Stimulated activated CD4-positive, alpha-beta T cell treated with anti-CD3 and anti-CD28 coated beads, Interleukin-1b, Interleukin-23, amount 100 ng/mL, for 1 hour (primary cell): ENCODE results near the gene SCML1.
"Not testable (repeated sequence)": the region's sequence is repeated elsewhere in the genome, so short reads cannot be mapped to it uniquely, and the experiment has no call there.

Experiments
- DNase-seq, 2 donors: peaks; one replicate each; pipeline ENCODE4 v3.0.0-alpha.2; 2020; ENCODE audit warnings: low read depth in 2 of 2

The SCML1 gene

DNA sequence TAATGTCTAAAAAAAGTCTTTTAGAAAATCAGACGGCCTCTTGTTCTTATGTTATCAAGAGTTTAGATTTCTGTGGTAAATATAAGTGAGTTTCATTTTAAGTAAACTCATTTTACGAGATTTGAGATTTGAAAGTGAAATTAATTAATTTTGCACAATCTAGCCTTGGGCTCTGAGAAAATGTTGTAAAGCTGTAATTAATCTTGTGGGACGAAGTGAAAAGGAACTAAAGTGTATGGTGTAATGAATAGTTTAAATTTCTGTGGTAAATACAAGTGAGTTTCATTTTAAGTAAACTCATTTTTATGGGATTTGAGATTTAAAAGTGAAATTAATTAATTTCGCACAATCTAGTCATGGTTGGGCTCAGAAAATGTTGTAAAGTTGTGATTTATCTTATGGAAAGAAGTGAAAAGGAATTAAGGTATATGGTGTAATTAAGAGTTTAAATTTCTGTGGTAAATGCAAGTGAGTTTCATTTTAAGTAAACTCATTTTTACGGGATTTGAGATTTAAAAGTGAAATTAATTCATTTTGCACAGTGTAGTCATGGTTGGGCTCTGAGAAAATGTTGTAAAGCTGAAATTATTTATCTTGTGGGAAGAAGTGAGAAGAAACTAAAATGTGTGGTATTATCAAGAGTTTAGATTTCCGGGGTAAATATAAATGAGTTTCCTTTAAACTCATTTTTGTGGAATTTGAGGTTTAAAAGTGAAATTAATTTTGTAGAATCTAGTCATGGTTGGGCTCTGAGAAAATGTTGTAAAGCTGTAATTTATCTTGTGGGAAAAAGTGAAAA, 1.6 kb downstream of the SCML1 start:
- DNase-seq: no peak

DNA sequence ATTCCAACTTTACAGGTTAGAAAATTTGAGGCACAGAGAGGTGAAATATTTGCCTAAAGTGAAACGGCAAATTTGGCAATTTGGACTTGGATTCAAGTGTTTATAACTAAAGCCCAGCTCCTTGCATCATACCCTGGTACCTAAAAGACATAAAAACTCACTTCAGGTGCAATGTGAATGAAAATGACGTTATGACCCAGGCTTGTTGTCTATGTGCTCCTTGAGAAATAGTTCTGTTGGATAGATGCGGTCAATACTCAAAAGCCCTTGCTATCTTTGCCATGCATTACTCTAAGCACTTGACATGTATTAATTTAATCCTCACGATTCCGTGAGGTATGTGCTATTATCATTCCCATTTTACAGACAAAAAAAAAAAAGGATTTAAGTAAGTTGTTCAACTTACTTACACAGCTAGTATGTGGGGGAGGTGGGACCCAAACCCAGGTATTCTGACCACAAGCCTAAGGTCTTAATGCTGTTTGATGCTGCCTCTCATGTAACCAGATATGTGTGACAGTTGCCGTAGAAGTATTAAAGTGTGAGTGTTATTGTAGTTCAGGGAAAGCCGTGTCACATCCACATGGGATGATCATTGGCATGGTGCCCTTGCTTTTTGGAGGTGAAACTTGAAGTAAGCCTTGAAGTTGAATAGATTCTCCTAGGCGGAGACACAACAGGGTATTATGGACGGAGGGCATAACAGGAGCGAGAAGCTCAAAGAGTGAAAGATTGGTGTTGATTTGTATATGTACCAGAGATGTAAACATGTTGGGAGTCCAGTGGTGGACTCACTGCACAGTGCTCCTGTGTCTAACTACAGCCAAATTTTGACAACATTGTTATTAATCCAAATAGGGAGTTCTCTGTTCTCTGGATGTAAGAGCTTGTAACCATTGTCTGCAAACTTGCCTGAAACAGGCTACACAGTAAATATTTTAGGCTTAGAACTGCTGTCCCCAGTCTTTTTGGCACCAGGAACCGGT, 3.1 kb downstream of the SCML1 start:
- DNase-seq: no peak

DNA sequence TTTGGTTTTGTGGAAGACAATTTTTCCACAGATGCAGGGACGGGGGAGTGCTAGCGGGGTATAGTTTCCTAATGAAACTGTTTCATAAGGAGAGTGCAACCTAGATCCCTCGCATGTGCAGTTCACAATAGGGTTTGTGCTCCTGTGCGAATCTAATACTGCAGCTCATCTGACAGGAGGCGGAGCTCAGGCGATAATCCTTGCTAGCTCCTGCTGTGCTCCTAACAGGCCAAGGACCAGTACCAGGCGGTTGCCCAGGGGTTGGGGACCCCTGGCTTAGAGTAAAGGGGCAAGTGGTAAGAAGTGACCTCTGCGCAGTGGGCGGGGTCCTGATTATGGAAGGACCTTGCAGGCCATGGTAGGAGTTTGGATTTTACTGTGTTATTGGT, 3.8 kb downstream of the SCML1 start:
- DNase-seq: no peak

DNA sequence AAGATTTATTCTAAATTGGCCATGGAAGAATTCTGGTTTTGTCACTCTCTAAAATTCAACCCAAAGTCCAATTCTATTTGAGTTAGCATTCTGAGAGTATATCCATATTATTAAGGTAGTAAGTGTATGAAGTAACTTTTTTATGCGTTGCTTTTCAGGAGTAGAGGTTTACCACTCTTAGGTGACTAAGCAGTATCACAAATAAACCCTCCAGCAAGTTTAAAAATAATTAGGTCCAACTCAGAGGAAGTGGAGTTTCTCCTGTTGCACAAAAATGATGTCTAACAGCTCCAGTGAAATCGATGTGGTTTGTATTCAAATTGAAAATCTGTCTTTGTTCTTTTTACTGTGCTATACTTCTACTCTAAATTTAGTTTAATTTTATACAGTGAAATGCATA, 6.6 kb downstream of the SCML1 start:
- DNase-seq: no peak

DNA sequence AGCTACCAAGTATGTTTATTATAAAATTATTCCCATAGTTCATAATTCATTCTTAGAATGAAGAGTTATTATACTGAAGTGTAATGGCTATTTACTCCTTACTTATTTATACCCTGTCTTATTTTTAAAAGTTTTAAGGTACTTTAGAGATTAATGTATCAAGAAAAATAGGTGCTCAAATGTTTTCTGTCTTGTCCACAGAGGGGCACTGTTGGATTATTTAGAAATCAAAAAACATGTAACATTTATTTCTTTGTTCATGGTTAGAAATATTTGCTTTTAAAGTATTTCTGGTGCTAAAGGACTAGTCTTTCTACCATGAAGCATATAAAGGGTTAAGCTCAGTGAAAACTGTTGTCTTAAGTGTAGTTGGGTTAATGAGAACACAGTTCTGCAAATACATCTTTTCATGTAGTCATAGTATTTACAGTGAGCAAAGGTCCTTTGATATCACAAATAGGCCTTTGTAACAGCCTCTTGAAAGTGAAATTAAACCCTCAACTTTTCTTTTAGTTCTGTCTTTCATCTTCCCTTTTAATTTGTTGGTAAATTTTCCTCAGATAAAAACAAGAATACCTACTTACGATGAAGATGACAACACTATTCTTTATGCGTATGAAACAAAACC, 7.7 kb downstream of the SCML1 start:
- DNase-seq: no peak

DNA sequence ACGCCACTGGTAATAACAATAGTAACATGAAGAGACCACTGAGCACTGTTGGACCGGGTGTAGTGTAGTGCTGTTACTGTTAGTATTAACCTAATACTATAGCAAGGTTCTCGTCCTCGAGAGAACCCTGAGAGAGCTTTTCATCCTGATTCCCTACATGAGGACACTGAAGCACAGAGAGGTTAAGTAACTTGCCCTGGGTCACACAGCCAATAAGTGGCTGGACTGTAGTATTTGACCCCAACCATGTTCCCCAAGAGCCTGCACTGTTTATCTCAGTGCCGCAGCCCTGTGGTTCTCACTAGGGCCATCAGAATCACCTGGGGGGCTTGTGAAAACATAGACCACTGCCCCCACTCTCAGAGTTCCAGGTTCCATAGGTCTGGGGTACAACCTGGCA, 10.4 kb downstream of the SCML1 start:
- DNase-seq: no peak

DNA sequence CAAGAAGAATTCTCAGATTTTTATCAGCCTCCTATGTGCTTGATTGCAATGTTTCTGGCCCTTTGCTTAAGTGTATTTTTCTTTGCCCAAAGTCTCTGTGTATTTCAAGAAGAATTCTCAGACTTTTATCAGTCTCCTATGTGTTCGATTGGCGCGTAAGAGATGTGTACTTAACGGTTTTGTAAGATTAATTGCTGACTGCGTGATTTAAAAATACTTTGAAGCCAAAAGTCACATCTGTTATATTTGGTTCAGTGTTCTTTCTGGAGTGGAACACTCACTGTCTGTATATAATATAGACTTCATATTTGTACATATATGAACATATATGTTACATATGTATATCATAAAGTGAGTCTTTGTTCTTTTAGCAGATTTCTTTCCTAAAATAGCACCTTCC, 11.4 kb downstream of the SCML1 start:
- DNase-seq: no peak

DNA sequence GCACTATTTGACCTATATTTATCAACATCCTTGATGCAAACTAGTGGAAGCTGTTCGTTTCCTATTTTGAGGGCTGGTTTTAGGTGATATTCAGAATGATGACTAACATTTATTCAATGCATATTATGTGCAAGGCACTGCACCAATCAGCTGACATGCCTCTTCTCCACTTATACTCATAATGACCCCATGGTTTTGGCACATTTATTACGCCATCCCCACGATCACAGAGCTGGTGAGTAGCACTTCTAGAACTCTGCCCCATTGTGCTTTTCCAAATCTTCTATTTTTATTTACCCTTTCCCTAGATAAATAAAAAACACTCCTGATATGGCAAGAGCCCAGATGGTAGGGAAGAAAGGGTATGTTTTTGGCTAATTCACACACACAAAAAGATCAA, 13.1 kb downstream of the SCML1 start:
- no peak for DNase-seq

DNA sequence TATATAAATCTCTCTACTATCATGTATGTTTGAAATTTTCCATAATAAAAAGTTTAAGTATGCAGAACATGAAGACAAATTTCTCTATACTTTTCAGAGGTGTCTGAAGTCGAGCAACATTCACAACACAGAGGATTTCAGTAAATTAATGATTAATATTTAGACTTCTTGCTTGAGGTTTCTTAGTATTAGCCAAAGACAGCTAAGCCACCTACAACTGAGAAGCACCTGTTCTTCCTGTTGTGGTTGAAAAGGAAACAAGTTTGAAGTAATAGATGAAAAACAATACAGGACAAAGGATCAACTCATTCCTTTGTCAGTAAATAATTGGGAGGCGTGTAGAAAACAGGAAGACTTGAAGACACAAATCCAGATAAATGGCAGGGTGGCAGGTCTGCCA, 21.1 kb downstream of the SCML1 start:
- no peak for DNase-seq

DNA sequence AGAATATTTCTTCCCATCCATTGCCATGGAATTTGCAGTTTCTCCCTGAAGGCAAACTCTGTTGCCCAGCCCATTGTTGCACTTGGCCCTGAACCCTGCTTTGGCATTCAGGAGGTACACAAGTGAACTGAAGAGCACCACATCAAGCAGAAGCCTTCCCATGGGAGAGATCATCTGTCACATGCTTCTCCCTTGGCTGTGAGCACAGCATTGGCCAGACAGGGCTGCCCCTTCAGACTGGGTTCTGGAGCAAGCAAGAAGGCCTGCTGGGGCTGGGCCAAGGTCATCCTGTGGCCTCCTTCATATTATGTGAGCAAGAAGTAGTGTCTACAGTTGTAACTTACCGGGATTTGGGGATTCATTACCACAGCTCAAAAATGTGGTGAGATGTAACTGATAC, 22.7 kb downstream of the SCML1 start:
- DNase-seq: no peak

DNA sequence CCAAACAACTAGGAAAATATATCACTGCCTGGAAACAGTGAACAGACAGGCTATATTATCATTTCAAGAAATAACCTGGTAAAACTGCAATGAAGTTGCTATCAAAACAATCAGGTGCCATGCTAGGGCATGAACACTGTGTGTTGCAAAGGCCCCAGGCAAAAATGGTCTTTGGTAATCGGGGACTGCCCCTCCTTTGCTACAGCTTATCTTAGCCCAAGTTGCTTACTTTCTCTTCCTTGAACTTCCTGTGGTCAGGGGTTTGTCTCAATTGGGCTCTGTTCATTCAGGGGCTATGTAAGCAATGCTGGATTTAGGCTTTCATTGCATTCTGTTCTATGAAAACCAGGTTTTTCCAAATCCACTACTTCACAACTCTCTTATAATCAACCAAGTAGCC, 30.4 kb downstream of the SCML1 start:
- DNase-seq: no peak

DNA sequence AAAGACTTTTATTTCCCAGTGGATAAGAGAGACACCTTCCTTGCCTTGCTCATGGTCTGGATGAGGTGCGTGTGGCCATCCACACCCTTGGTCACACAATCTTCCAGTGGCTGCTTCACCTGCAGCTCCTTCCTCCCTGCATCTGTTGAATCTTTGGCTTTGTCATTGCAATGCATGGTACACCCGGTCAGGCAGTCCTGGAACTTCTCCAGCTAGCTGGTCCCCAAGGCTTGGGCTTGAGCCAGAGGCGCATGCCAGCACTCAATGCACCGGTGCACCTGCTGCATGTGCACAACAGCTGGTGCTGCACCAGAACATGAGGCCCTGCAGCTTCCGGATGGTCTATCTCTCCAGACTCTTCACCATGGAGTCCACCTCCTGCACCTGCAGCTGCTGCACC, 31.7 kb downstream of the SCML1 start:
- DNase-seq: no peak

DNA sequence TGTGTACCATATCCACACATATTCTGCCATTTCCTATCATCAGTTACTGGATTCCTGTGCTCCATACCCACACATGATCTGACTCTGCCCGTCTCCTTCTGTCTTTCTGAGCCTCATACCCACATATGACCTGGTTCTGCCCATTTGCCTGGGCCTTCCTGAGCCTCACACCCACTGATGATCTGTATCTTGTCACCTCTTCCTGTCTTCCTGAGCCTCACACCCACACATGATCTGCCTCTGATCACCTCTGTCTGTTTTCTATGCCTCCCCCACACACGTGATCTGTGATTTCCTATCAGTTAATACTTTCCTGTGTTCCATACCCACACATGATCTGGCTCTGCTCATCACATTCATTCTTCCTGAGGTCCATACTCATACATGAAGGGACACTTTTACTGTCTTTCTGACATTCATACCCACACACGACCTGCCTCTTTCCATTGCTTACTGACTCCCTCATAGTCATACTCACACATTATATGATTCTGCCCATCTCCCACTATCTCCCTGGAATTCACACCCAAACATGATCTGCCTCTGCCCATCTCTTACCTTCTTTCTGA, 32.5 kb downstream of the SCML1 start:
- no peak for DNase-seq

DNA sequence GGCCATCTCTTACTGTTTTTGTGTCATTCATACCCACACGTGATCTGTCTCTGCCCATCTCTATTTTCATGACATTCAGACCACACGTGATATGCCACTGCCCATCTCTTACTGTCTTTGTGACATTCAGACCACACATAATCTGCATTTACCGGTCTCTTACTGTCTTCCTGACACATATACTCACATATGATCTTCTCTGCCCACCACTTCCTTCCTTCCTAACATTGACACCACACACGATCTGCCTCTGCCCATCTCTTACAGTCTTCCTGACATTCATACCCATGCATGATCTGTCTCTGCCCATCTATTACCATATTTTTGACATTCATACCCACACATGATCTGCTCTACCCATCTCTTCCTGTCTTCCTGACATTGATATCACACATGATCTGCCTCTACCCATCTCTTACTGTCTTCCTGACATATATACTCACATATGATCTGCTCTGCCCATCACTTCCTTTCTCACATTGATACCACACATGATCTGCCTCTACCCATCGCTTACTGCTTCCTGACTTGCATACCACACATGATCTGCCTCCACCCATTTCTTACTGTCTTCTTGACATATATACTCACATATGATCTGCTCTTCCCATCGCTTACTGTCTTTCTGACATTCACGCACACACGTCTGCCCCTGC, 36.1 kb downstream of the SCML1 start:
- no peak for DNase-seq

DNA sequence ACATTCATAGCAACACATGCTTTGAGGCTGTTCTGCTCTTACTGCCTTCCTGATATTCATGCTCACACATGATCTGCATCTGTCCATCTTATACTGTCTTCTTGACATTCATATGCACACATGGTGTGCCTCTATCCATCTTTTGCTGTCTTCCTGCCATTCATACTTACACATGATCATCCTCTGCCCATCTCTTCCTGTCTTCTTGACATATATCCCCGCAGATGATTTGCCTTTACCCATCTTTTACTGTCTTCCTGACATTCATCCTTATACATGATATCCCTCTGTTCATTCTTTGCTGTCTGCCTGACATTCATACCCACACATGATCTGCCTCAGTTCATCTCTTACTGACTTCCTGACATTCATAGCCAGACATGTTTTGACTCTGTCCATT, 36.8 kb downstream of the SCML1 start:
- no peak for DNase-seq

DNA sequence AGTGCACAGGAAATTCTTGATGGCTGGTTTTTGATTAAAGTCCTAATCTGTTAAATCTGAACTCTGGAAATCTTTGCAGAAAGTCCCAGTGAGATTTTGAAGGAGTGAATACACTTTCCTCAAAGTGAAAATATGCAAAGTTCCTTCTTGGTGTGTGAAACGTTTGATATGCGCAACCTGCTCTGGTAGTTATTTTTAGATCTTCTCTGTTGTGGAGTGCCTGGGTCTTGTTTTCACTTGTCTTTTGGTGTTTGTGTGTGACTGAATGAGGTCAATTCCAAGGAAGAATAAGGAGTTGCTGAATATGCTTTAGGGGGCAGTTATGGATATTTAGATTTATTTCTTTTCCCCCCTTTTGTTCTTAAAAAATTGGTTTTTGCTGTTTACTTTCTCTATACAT, 41.7 kb downstream of the SCML1 start:
- DNase-seq: no peak

DNA sequence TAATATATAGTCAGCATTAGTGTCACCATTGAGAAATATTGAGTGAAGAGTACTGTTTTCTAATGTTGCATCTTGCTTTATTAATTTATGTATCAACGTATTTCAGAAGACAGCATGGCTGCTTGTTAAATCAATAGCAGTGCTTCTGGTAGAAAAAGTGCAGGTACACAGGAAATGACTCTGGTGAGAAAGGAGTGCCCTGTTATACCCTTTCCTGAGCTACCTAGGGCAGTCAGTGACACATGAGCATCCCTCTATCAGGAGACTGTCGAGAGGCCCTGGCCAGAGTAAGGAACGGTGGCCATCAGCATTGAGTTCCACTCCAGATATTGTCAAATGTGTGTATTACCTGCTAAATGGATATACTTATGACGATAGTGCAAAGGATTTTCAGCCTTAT, 42.1 kb downstream of the SCML1 start:
- no peak for DNase-seq

DNA sequence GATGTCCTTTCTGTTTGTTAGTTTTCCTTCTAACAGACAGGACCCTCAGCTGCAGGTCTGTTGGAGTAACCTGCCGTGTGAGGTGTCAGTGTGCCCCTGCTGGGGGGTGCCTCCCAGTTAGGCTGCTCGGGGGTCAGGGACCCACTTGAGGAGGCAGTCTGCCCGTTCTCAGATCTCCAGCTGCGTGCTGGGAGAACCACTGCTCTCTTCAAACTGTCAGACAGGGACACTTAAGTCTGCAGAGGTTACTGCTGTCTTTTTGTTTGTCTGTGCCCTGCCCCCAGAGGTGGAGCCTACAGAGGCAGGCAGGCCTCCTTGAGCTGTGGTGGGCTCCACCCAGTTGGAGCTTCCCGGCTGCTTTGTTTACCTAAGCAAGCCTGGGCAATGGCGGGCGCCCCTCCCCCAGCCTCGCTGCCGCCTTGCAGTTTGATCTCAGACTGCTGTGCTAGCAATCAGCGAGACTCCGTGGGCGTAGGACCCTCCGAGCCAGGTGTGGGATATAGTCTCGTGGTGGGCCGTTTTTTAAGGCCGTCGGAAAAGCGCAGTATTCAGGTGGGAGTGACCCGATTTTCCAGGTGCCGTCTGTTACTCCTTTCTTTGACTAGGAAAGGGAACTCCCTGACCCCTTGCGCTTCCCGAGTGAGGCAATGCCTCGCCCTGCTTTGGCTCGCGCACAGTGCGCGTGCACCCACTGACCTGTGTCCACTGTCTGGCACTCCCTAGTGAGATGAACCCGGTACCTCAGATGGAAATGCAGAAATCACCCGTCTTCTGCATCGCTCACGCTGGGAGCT, 49.5 kb downstream of the SCML1 start:
- not testable (repeated sequence) for DNase-seq

DNA sequence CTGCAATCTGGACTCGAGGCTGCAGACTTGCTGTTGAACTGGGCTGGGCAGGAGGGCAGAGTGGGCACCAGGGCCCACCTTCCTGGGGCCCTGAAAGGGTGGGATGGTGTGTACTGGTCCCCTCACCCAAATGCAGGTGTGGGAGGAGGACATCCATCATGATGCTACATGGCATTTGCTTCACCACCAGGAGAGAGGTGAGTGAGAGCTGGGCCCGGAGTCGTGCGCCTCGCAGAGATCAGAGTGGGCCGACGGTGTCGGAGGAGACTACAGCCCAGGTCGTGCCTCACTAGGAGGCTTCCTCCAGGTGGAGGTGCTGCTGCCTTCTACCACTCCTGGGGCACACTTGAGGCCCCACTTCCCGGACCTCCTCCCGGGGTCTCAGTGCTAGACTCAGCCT, 50.3 kb downstream of the SCML1 start:
- DNase-seq: no peak

DNA sequence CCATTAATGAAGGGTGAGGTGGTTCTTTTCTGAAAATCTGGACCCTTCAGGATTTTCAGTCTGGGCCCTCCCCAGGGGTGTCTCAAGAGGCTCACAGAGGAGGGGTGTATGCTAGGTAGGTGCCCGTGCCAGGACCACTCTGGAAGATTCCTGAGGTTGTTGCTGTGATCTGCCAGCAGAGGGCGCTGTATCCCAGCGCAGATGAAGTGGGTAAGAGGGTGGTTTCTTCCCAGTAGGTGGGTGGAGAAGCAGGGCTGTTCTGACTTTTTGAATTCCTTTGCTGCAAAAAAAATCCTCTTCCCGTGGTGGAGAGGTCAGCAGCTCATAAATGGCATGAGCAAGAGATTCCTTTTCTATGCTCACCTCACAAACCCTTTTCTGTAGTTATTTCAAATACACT, 51.1 kb downstream of the SCML1 start:
- no peak for DNase-seq
